ENCODE results near the gene RAB31.

Gene RAB31

GRCh38 chr18:9803063-9803697, 95.1 kb downstream of the RAB31 start:
- no peaks in the 10 kb centered on the region for H3K36me3 ChIP-seq (ENCODE audit: control insufficient read depth, insufficient read depth, low read length)
- H3K4me1 ChIP-seq, result peaks cover 15% of the 10 kb centered on the region
- no peaks in the 10 kb centered on the region for H3K27me3 ChIP-seq (ENCODE audit: control insufficient read depth, insufficient read depth, low read length)
- no peak overlapping the region for H3K4me2 ChIP-seq (ENCODE audit: low read length)
- no peak overlapping the region for H3K4me3 ChIP-seq (ENCODE audit: low read depth, low read length)
- no peaks in the 10 kb centered on the region for H3K9me3 ChIP-seq (ENCODE audit: control insufficient read depth, low read length)
- no peak overlapping the region for H3K9ac ChIP-seq
- TF ChIP-seq CTCF (IDR thresholded peaks at IDR 0.05), result no peak
- H3K79me2 ChIP-seq, result no peaks in the 10 kb centered on the region
- peak overlapping the region; percentile 92 for H2AFZ ChIP-seq
- H3K27ac ChIP-seq, result no peak overlapping the region

- Histone ChIP-seq H3K9ac (no peak overlapping the region), H3K79me2 (no peaks in the 10 kb centered on the region), H3K4me3 (ENCODE audit: low read depth, low read length) (no peak overlapping the region), H2AFZ (peak overlapping the region; percentile 92), H3K27me3 (ENCODE audit: control insufficient read depth, insufficient read depth, low read length) (no peaks in the 10 kb centered on the region), H3K27ac (peak overlapping the region; percentile 57), H3K36me3 (ENCODE audit: control insufficient read depth, insufficient read depth, low read length) (no peaks in the 10 kb centered on the region), H3K9me3 (ENCODE audit: control insufficient read depth, low read length) (no peaks in the 10 kb centered on the region), H3K4me1 (peaks cover 15% of the 10 kb centered on the region), H3K4me2 (ENCODE audit: low read length) (peak overlapping the region; percentile 52)
- TF ChIP-seq CTCF (IDR thresholded peaks at IDR 0.05), result no peak
Observed at GRCh38 chr18:9803698-9804516, 95.8 kb downstream of the RAB31 start.

- TF ChIP-seq CTCF (IDR thresholded peaks at IDR 0.05), result no peak
- H3K4me3 ChIP-seq (ENCODE audit: low read depth, low read length), result no peak overlapping the region
- peak overlapping the region; percentile 57 for H3K27ac ChIP-seq
- H3K9me3 ChIP-seq (ENCODE audit: control insufficient read depth, low read length), result no peaks in the 10 kb centered on the region
- no peak overlapping the region for H3K9ac ChIP-seq
- H3K4me1 ChIP-seq, result peaks cover 15% of the 10 kb centered on the region
- peak overlapping the region; percentile 92 for H2AFZ ChIP-seq
- H3K27me3 ChIP-seq (ENCODE audit: control insufficient read depth, insufficient read depth, low read length), result no peaks in the 10 kb centered on the region
- H3K4me2 ChIP-seq (ENCODE audit: low read length), result peak overlapping the region; percentile 52
- no peaks in the 10 kb centered on the region for H3K36me3 ChIP-seq (ENCODE audit: control insufficient read depth, insufficient read depth, low read length)
- H3K79me2 ChIP-seq, result no peaks in the 10 kb centered on the region
Observed at GRCh38 chr18:9804517-9805104, 96.5 kb downstream of the RAB31 start.

- Histone ChIP-seq H2AFZ (no peak overlapping the region), H3K27me3 (ENCODE audit: control insufficient read depth, insufficient read depth, low read length) (no peaks in the 10 kb centered on the region), H3K4me2 (ENCODE audit: low read length) (no peak overlapping the region), H3K36me3 (ENCODE audit: control insufficient read depth, insufficient read depth, low read length) (no peaks in the 10 kb centered on the region), H3K9ac (no peak overlapping the region), H3K27ac (no peak overlapping the region), H3K79me2 (no peaks in the 10 kb centered on the region), H3K4me3 (ENCODE audit: low read depth, low read length) (no peak overlapping the region), H3K4me1 (peaks cover 15% of the 10 kb centered on the region), H3K9me3 (ENCODE audit: control insufficient read depth, low read length) (no peaks in the 10 kb centered on the region)
- no peak for TF ChIP-seq CTCF (IDR thresholded peaks at IDR 0.05)
Observed at GRCh38 chr18:9806905-9807304, 98.8 kb downstream of the RAB31 start.
